CD14-positive monocyte (primary cell): Measurements from ENCODE around the gene GFOD1. TPM values are rescaled to one million over a fixed set of nuclear protein-coding genes. Genes with fewer than 3 reads are reported as not detected.

ENCODE experiments used
- DNase-seq, 3 donors: peaks; one replicate each; pipeline ENCODE4 v3.0.0-alpha.2; 2011 to 2022
- H2AFZ ChIP-seq: 2 replicates; pipeline ENCODE4 v1.6.0; 2012; ENCODE audit warnings: mild to moderate bottlenecking, low read depth, low read length, inconsistent platforms; ENCODE audit not compliant: insufficient read depth, poor library complexity, severe bottlenecking
- H3K27ac ChIP-seq, 2 donors: 1 replicate in 1 of 2; 2 replicates in 1 of 2; pipeline ENCODE4 v1.5.1; 2012 to 2013; ENCODE audit warnings: low read length in 2 of 2, control low read depth in 1 of 2, inconsistent platforms in 1 of 2, low read depth in 1 of 2, mild to moderate bottlenecking in 1 of 2
- H3K27me3 ChIP-seq, 2 donors: one replicate each; pipeline versions ENCODE4 v1.6.0 to v1.6.1; 2011 to 2013; ENCODE audit warnings: low read length in 2 of 2; ENCODE audit not compliant: control insufficient read depth in 2 of 2, insufficient read depth in 2 of 2
- H3K36me3 ChIP-seq, 2 donors: replicated peaks in 1 of 2; 1 replicate in 1 of 2; 2 replicates in 1 of 2; pipeline versions ENCODE4 v1.5.1 to v1.6.1; 2012 to 2013; ENCODE audit warnings: low read length in 2 of 2, control low read depth in 1 of 2, inconsistent platforms in 1 of 2, mild to moderate bottlenecking in 1 of 2; ENCODE audit not compliant: insufficient read depth in 2 of 2, control insufficient read depth in 1 of 2
- H3K4me1 ChIP-seq, 2 donors: 1 replicate in 1 of 2; 2 replicates in 1 of 2; pipeline versions ENCODE4 v1.5.1 to v1.6.1; 2012 to 2013; ENCODE audit warnings: low read length in 2 of 2, control low read depth in 1 of 2, inconsistent platforms in 1 of 2, mild to moderate bottlenecking in 1 of 2, moderate library complexity in 1 of 2; ENCODE audit not compliant: insufficient read depth in 2 of 2, control insufficient read depth in 1 of 2
- H3K4me2 ChIP-seq: replicated peaks from 2 replicates; pipeline ENCODE3; 2012; ENCODE audit warnings: low read length, moderate library complexity, mild to moderate bottlenecking; ENCODE audit not compliant: poor library complexity, severe bottlenecking; ENCODE audit errors: extremely low read depth
- H3K4me3 ChIP-seq, 3 experiments: fragments of 200-600 bp in 1 of 3; sonication (generic) in 1 of 3; replicated peaks in 1 of 3; 1 replicate in 2 of 3; 2 replicates in 1 of 3; pipeline ENCODE4 v1.5.1; 2011 to 2013; ENCODE audit warnings: low read length in 3 of 3, mild to moderate bottlenecking in 3 of 3, control low read depth in 2 of 3, low read depth in 2 of 3, inconsistent platforms in 1 of 3, moderate library complexity in 1 of 3
- H3K79me2 ChIP-seq: 2 replicates; pipeline ENCODE4 v1.6.0; 2012; ENCODE audit warnings: mild to moderate bottlenecking, control low read depth, inconsistent platforms, low read length, moderate library complexity; ENCODE audit not compliant: insufficient read depth
- H3K9ac ChIP-seq: 2 replicates; pipeline ENCODE4 v1.6.0; 2017; ENCODE audit warnings: low read length, mild to moderate bottlenecking; ENCODE audit not compliant: insufficient read depth, poor library complexity, severe bottlenecking
- H3K9me3 ChIP-seq, 2 donors: replicated peaks in 1 of 2; 1 replicate in 1 of 2; 2 replicates in 1 of 2; pipeline versions ENCODE4 v1.5.1 to v1.6.1; 2012 to 2013; ENCODE audit warnings: low read length in 2 of 2, control low read depth in 1 of 2; ENCODE audit not compliant: control insufficient read depth in 1 of 2, insufficient read depth in 1 of 2
- H4K20me1 ChIP-seq: 2 replicates; pipeline ENCODE4 v1.6.0; 2012; ENCODE audit warnings: mild to moderate bottlenecking, low read length, control low read depth, moderate library complexity; ENCODE audit not compliant: insufficient read depth
- H3K27ac Mint-ChIP-seq, 7 donors: one replicate each; pipeline ENCODE4 v1.8.0; 2020; ENCODE audit warnings: mild to moderate bottlenecking in 7 of 7, mixed read lengths in 7 of 7, moderate library complexity in 6 of 7, inconsistent platforms in 2 of 7
- H3K27me3 Mint-ChIP-seq, 3 donors: one replicate each; pipeline ENCODE4 v1.8.0; 2021 to 2022; ENCODE audit warnings: low read depth in 3 of 3, mild to moderate bottlenecking in 3 of 3, mixed read lengths in 3 of 3, moderate library complexity in 3 of 3, inconsistent platforms in 1 of 3
- H3K36me3 Mint-ChIP-seq, 2 donors: one replicate each; pipeline ENCODE4 v1.8.0; 2020; ENCODE audit warnings: mixed read lengths in 2 of 2, inconsistent platforms in 1 of 2, mild to moderate bottlenecking in 1 of 2
- H3K4me1 Mint-ChIP-seq: one replicate; pipeline ENCODE4 v1.8.0; 2020; ENCODE audit warnings: mild to moderate bottlenecking, mixed read lengths
- H3K4me3 Mint-ChIP-seq, 2 donors: one replicate each; pipeline ENCODE4 v1.8.0; 2020; ENCODE audit warnings: mild to moderate bottlenecking in 2 of 2, mixed read lengths in 2 of 2, moderate library complexity in 1 of 2
- H3K9me3 Mint-ChIP-seq, 7 donors: one replicate each; pipeline ENCODE4 v1.8.0; 2020 to 2022; ENCODE audit warnings: mixed read lengths in 7 of 7, mild to moderate bottlenecking in 6 of 7, moderate library complexity in 6 of 7, inconsistent platforms in 2 of 7
- CTCF ChIP-seq: fragments of 200-600 bp; IDR thresholded peaks from one replicate; pipeline ENCODE4 v1.8.0; 2022; ENCODE audit warnings: antibody characterized with exemption, mild to moderate bottlenecking
- WGBS: methylation state at CpG from one replicate; pipeline ENCODE4 v1.1.5; 2013; ENCODE audit warnings: missing lambda C conversion rate; ENCODE audit not compliant: insufficient coverage; 5-methylcytosine and 5-hydroxymethylcytosine counted together
- intact Hi-C, 2 donors: fragments of 100-400 bp; cut with micrococcal nuclease; formaldehyde crosslinking; loops; one replicate each; pipeline versions ENCODE4 v1.15.0 to v1.15.1; 2023
- polyA plus RNA-seq, 3 donors: library from polyadenylated mRNA; depleted of rRNA in 1 of 3; unstranded in 2 of 3; stranded (reverse) in 1 of 3; fragments of 300-500 nt in 2 of 3; fragments of >200 nt in 1 of 3; fragmentation: Illumina TruSeq in 2 of 3; gene quantifications; 1 replicate in 2 of 3; 2 replicates in 1 of 3; pipeline ENCODE4 v1.2.3, GENCODE V29; 2012 to 2021

The GFOD1 gene
- polyA plus RNA-seq, 3 donors = 2.4 to 8.7 (median 2.4) TPM

- H3K27ac Mint-ChIP-seq = no peak overlapping the region
- TF ChIP-seq CTCF = no peak
- no CpG with 5 or more reads among the region's 5 CpGs for WGBS
These were observed 116.8 kb downstream of the GFOD1 start for GRCh38 chr6:13370623-13371022.

GRCh38 chr6:13369591-13369990 is 117.8 kb downstream of the GFOD1 start:
- WGBS = no CpG with 5 or more reads among the region's 1 CpG
- TF ChIP-seq CTCF = no peak
- Mint-ChIP-seq H3K4me1 (peaks cover 8% of the 10 kb centered on the region), H3K4me3 (no peak overlapping the region), H3K36me3 (peaks cover 11 to 12% of the 10 kb centered on the region in 2 donors), H3K27me3 (peaks cover 0 to 4% (median 0%) of the 10 kb centered on the region in 3 donors), H3K27ac (no peak overlapping the region), H3K9me3 (peaks cover 0 to 1% (median 0%) of the 10 kb centered on the region in 7 donors)
- no peak overlapping the region for H3K4me2 ChIP-seq
- no peak overlapping the region for H3K9ac ChIP-seq
- H4K20me1 ChIP-seq = no peaks in the 10 kb centered on the region
- no peaks in the 10 kb centered on the region for H3K9me3 ChIP-seq
- DNase-seq = no peak
- intact Hi-C loops = no loop called here
- no peaks in the 10 kb centered on the region for H3K4me1 ChIP-seq
- no peak overlapping the region for H3K4me3 ChIP-seq
- H3K36me3 ChIP-seq = peaks cover 2 to 8% of the 10 kb centered on the region in 2 donors
- no peaks in the 10 kb centered on the region for H3K27me3 ChIP-seq
- H2AFZ ChIP-seq = no peak overlapping the region
- H3K79me2 ChIP-seq = no peaks in the 10 kb centered on the region
- H3K27ac ChIP-seq = no peak overlapping the region

More at GRCh38 chr6:13370623-13371022, 116.8 kb downstream of the GFOD1 start:
- Histone ChIP-seq H3K9ac (no peak overlapping the region), H3K4me2 (no peak overlapping the region), H3K27me3 (no peaks in the 10 kb centered on the region), H4K20me1 (no peaks in the 10 kb centered on the region), H3K4me3 (no peak overlapping the region), H3K9me3 (no peaks in the 10 kb centered on the region), H3K4me1 (no peaks in the 10 kb centered on the region), H3K79me2 (no peaks in the 10 kb centered on the region), H3K27ac (no peak overlapping the region), H3K36me3 (no peaks in the 10 kb centered on the region), H2AFZ (no peak overlapping the region)
- Mint-ChIP-seq H3K4me1 (peaks cover 8% of the 10 kb centered on the region), H3K9me3 (peaks cover 0 to 1% (median 0%) of the 10 kb centered on the region in 7 donors), H3K27me3 (peaks cover 0 to 4% (median 0%) of the 10 kb centered on the region in 3 donors), H3K36me3 (peaks cover under 1 to 3% of the 10 kb centered on the region in 2 donors), H3K4me3 (no peak overlapping the region)
- no peak for DNase-seq
- intact Hi-C loops = no loop called here
